Liver (tissue), 3 donors: ENCODE data around the gene TSC1.

ENCODE experiments used
- FOXA1 ChIP-seq: IDR thresholded peaks from 2 replicates; pipeline ENCODE4 v1.6.1; 2016; ENCODE audit warnings: antibody characterized with exemption
- HNF4A ChIP-seq, 2 donors: conservative IDR thresholded peaks; 2 replicates each; pipeline ENCODE4 v1.6.1; 2016; ENCODE audit warnings: antibody characterized with exemption in 2 of 2, mild to moderate bottlenecking in 2 of 2
- JUND ChIP-seq, 2 donors: IDR thresholded peaks; 2 replicates each; pipeline ENCODE4 v1.6.1; 2016; ENCODE audit warnings: antibody characterized with exemption in 2 of 2
- RAD21 ChIP-seq, 2 donors: IDR thresholded peaks; 2 replicates each; pipeline ENCODE4 v1.6.1; 2016; ENCODE audit warnings: antibody characterized with exemption in 2 of 2, mild to moderate bottlenecking in 2 of 2
- RXRA ChIP-seq, 2 donors: IDR thresholded peaks; 2 replicates each; pipeline ENCODE4 v1.6.1; 2017 to 2018; ENCODE audit warnings: antibody characterized with exemption in 2 of 2, mild to moderate bottlenecking in 1 of 2
- SP1 ChIP-seq: IDR thresholded peaks from 2 replicates; pipeline ENCODE4 v1.6.1; 2018; ENCODE audit warnings: antibody characterized with exemption, mild to moderate bottlenecking
- TAF1 ChIP-seq: conservative IDR thresholded peaks from 2 replicates; pipeline ENCODE4 v1.6.1; 2016; ENCODE audit warnings: antibody characterized with exemption, mild to moderate bottlenecking
- YY1 ChIP-seq: IDR thresholded peaks from 2 replicates; pipeline ENCODE4 v1.6.1; 2016; ENCODE audit warnings: antibody characterized with exemption, mild to moderate bottlenecking
- TF ChIP-seq, protein P1 (sequence below): fragments of 150-350 bp; IDR thresholded peaks from 2 replicates; pipeline ENCODE4 v1.5.1; 2017; ENCODE audit warnings: improper control_type of control experiment, low read depth, low read length; ENCODE audit not compliant: missing input control
- TF ChIP-seq, protein P2 (sequence below): IDR thresholded peaks from 2 replicates; pipeline ENCODE4 v1.6.1; 2016; ENCODE audit warnings: antibody characterized with exemption
- TF ChIP-seq, protein P3 (sequence below): IDR thresholded peaks from 2 replicates; pipeline ENCODE4 v1.6.1; 2016; ENCODE audit warnings: antibody characterized with exemption
- donor health status: healthy.
- donor health status: healthy.

DNA sequence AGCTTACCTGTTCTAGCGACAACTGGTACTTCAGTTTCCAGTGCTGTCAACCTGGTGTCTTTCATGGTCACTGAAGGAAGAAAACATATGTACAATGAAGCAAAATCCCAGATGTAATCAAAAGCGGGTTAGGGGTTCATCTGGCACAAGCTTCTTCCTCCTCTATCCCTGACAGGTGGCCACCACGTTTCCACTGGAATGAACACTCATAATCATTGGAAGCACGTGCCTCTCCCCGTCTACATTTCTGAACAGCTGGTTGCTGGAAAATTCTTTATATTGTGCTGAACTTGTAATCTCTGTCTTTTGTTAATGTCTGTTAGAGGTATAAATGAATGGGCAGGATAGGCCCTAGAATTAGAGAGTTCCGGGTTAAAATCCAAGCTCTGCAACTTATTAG, 9.4 kb downstream of the TSC1 start:
- TF ChIP-seq RAD21 (IDR thresholded peaks at IDR 0.05) (no peak), JUND (IDR thresholded peaks at IDR 0.05) (no peak), TAF1 (no peak), RXRA (IDR thresholded peaks at IDR 0.05) (no peak), FOXA1 (no peak), HNF4A (conservative IDR thresholded peaks at IDR 0.05) (no peak), YY1 (no peak), SP1 (no peak)
- TF ChIP-seq, protein P1, sequence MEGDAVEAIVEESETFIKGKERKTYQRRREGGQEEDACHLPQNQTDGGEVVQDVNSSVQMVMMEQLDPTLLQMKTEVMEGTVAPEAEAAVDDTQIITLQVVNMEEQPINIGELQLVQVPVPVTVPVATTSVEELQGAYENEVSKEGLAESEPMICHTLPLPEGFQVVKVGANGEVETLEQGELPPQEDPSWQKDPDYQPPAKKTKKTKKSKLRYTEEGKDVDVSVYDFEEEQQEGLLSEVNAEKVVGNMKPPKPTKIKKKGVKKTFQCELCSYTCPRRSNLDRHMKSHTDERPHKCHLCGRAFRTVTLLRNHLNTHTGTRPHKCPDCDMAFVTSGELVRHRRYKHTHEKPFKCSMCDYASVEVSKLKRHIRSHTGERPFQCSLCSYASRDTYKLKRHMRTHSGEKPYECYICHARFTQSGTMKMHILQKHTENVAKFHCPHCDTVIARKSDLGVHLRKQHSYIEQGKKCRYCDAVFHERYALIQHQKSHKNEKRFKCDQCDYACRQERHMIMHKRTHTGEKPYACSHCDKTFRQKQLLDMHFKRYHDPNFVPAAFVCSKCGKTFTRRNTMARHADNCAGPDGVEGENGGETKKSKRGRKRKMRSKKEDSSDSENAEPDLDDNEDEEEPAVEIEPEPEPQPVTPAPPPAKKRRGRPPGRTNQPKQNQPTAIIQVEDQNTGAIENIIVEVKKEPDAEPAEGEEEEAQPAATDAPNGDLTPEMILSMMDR: no peak
- TF ChIP-seq, protein P2, sequence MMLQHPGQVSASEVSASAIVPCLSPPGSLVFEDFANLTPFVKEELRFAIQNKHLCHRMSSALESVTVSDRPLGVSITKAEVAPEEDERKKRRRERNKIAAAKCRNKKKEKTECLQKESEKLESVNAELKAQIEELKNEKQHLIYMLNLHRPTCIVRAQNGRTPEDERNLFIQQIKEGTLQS: no peak
- TF ChIP-seq, protein P3, sequence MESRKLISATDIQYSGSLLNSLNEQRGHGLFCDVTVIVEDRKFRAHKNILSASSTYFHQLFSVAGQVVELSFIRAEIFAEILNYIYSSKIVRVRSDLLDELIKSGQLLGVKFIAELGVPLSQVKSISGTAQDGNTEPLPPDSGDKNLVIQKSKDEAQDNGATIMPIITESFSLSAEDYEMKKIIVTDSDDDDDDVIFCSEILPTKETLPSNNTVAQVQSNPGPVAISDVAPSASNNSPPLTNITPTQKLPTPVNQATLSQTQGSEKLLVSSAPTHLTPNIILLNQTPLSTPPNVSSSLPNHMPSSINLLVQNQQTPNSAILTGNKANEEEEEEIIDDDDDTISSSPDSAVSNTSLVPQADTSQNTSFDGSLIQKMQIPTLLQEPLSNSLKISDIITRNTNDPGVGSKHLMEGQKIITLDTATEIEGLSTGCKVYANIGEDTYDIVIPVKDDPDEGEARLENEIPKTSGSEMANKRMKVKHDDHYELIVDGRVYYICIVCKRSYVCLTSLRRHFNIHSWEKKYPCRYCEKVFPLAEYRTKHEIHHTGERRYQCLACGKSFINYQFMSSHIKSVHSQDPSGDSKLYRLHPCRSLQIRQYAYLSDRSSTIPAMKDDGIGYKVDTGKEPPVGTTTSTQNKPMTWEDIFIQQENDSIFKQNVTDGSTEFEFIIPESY: no peak
